Lower leg skin (tissue), 3 donors: ENCODE measurements around the gene NF2.

Experiments
- POLR2A ChIP-seq, 2 donors: fragments of 450-650 bp; IDR thresholded peaks; one replicate each; pipeline ENCODE4 v1.6.1; 2016 to 2017; ENCODE audit warnings: antibody characterized with exemption in 2 of 2, mild to moderate bottlenecking in 1 of 2, moderate library complexity in 1 of 2
- TF ChIP-seq, protein P1 (sequence below), 3 donors: fragments of 450-650 bp; IDR thresholded peaks; one replicate each; pipeline ENCODE4 v1.5.1; 2016; ENCODE audit warnings: antibody characterized with exemption in 3 of 3, mild to moderate bottlenecking in 3 of 3, moderate library complexity in 2 of 3

- TF ChIP-seq, protein P1, sequence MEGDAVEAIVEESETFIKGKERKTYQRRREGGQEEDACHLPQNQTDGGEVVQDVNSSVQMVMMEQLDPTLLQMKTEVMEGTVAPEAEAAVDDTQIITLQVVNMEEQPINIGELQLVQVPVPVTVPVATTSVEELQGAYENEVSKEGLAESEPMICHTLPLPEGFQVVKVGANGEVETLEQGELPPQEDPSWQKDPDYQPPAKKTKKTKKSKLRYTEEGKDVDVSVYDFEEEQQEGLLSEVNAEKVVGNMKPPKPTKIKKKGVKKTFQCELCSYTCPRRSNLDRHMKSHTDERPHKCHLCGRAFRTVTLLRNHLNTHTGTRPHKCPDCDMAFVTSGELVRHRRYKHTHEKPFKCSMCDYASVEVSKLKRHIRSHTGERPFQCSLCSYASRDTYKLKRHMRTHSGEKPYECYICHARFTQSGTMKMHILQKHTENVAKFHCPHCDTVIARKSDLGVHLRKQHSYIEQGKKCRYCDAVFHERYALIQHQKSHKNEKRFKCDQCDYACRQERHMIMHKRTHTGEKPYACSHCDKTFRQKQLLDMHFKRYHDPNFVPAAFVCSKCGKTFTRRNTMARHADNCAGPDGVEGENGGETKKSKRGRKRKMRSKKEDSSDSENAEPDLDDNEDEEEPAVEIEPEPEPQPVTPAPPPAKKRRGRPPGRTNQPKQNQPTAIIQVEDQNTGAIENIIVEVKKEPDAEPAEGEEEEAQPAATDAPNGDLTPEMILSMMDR (IDR thresholded peaks at IDR 0.05): no peak
- no peak for TF ChIP-seq POLR2A (IDR thresholded peaks at IDR 0.05)
Observed at GRCh38 chr22:29719899-29720645, 116.6 kb downstream of the NF2 start, which contains the start of gene CABP7.
